ENCODE results near the gene NXPE1.

Gene NXPE1

GRCh38 chr11:114525682-114526081, 34.0 kb downstream of the NXPE1 start:
- Mint-ChIP-seq H3K4me3 (no peak overlapping the region), H3K9me3 (peaks cover 6% of the 10 kb centered on the region), H3K36me3 (ENCODE audit: insufficient read depth) (no peaks in the 10 kb centered on the region), H3K4me1 (no peaks in the 10 kb centered on the region), H3K27me3 (peaks cover 23% of the 10 kb centered on the region), H3K27ac (ENCODE audit: low read depth) (no peak overlapping the region)
- ATAC-seq (replicated peaks; ENCODE audit: extremely low read depth, poor library complexity, severe bottlenecking) (no peak), DNase-seq (ENCODE audit: low spot score in 2 of 2) (no peak)

- Mint-ChIP-seq H3K4me1 (no peaks in the 10 kb centered on the region), H3K27me3 (peaks cover 18% of the 10 kb centered on the region), H3K9me3 (peaks cover 6% of the 10 kb centered on the region), H3K4me3 (no peak overlapping the region), H3K27ac (ENCODE audit: low read depth) (no peak overlapping the region), H3K36me3 (ENCODE audit: insufficient read depth) (no peaks in the 10 kb centered on the region)
- ATAC-seq (replicated peaks; ENCODE audit: extremely low read depth, poor library complexity, severe bottlenecking) = no peak
- no peak for DNase-seq (ENCODE audit: low spot score in 2 of 2)
Observed at GRCh38 chr11:114524122-114524521, 35.6 kb downstream of the NXPE1 start.

- Mint-ChIP-seq H3K9me3 (peaks cover 6% of the 10 kb centered on the region), H3K4me3 (no peak overlapping the region), H3K27me3 (peaks cover 16% of the 10 kb centered on the region), H3K36me3 (ENCODE audit: insufficient read depth) (no peaks in the 10 kb centered on the region), H3K4me1 (no peaks in the 10 kb centered on the region), H3K27ac (ENCODE audit: low read depth) (no peak overlapping the region)
- DNase-seq (ENCODE audit: low spot score in 2 of 2) (no peak), ATAC-seq (replicated peaks; ENCODE audit: extremely low read depth, poor library complexity, severe bottlenecking) (no peak)
Observed at GRCh38 chr11:114522818-114523217, 36.9 kb downstream of the NXPE1 start.

- Mint-ChIP-seq H3K4me3 (no peak overlapping the region), H3K27ac (ENCODE audit: low read depth) (no peak overlapping the region), H3K9me3 (no peaks in the 10 kb centered on the region), H3K4me1 (no peaks in the 10 kb centered on the region), H3K27me3 (peaks cover 48% of the 10 kb centered on the region), H3K36me3 (ENCODE audit: insufficient read depth) (no peaks in the 10 kb centered on the region)
- DNase-seq (ENCODE audit: low spot score in 2 of 2) (no peak), ATAC-seq (replicated peaks; ENCODE audit: extremely low read depth, poor library complexity, severe bottlenecking) (no peak)
Observed at GRCh38 chr11:114511538-114511937, 48.1 kb downstream of the NXPE1 start.

GRCh38 chr11:114511079-114511478, 48.6 kb downstream of the NXPE1 start:
- no peak overlapping the region for H3K27ac Mint-ChIP-seq (ENCODE audit: low read depth)
- no peak overlapping the region for H3K4me3 Mint-ChIP-seq
- DNase-seq (ENCODE audit: low spot score in 2 of 2) = no peak
- no peak for ATAC-seq (replicated peaks; ENCODE audit: extremely low read depth, poor library complexity, severe bottlenecking)
- H3K4me1 Mint-ChIP-seq = no peaks in the 10 kb centered on the region
- no peaks in the 10 kb centered on the region for H3K36me3 Mint-ChIP-seq (ENCODE audit: insufficient read depth)
- H3K27me3 Mint-ChIP-seq = peaks cover 52% of the 10 kb centered on the region
- H3K9me3 Mint-ChIP-seq = no peaks in the 10 kb centered on the region

GRCh38 chr11:114501901-114502300, 57.8 kb downstream of the NXPE1 start:
- ATAC-seq (replicated peaks; ENCODE audit: extremely low read depth, poor library complexity, severe bottlenecking) = no peak
- peaks cover 58% of the 10 kb centered on the region for H3K27me3 Mint-ChIP-seq
- DNase-seq (ENCODE audit: low spot score in 2 of 2) = no peak
- no peaks in the 10 kb centered on the region for H3K9me3 Mint-ChIP-seq
- H3K4me1 Mint-ChIP-seq = no peaks in the 10 kb centered on the region
- no peak overlapping the region for H3K27ac Mint-ChIP-seq (ENCODE audit: low read depth)
- H3K4me3 Mint-ChIP-seq = no peak overlapping the region
- no peaks in the 10 kb centered on the region for H3K36me3 Mint-ChIP-seq (ENCODE audit: insufficient read depth)

- Mint-ChIP-seq H3K27me3 (peaks cover 37% of the 10 kb centered on the region), H3K4me3 (no peak overlapping the region), H3K36me3 (ENCODE audit: insufficient read depth) (no peaks in the 10 kb centered on the region), H3K9me3 (no peaks in the 10 kb centered on the region), H3K27ac (ENCODE audit: low read depth) (no peak overlapping the region), H3K4me1 (no peaks in the 10 kb centered on the region)
- no peak for DNase-seq (ENCODE audit: low spot score in 2 of 2)
- ATAC-seq (replicated peaks; ENCODE audit: extremely low read depth, poor library complexity, severe bottlenecking) = no peak
Observed at GRCh38 chr11:114499756-114500155, 59.9 kb downstream of the NXPE1 start.

GRCh38 chr11:114496915-114497314, 62.8 kb downstream of the NXPE1 start:
- Mint-ChIP-seq H3K27me3 (peaks cover 15% of the 10 kb centered on the region), H3K4me3 (no peak overlapping the region), H3K9me3 (no peaks in the 10 kb centered on the region), H3K27ac (ENCODE audit: low read depth) (no peak overlapping the region), H3K36me3 (ENCODE audit: insufficient read depth) (no peaks in the 10 kb centered on the region), H3K4me1 (no peaks in the 10 kb centered on the region)
- ATAC-seq (replicated peaks; ENCODE audit: extremely low read depth, poor library complexity, severe bottlenecking) (no peak), DNase-seq (ENCODE audit: low spot score in 2 of 2) (no peak)

- no peaks in the 10 kb centered on the region for H3K9me3 Mint-ChIP-seq
- H3K4me1 Mint-ChIP-seq = no peaks in the 10 kb centered on the region
- H3K27ac Mint-ChIP-seq (ENCODE audit: low read depth) = no peak overlapping the region
- ATAC-seq (replicated peaks; ENCODE audit: extremely low read depth, poor library complexity, severe bottlenecking) = no peak
- H3K4me3 Mint-ChIP-seq = no peak overlapping the region
- H3K36me3 Mint-ChIP-seq (ENCODE audit: insufficient read depth) = no peaks in the 10 kb centered on the region
- H3K27me3 Mint-ChIP-seq = peaks cover 52% of the 10 kb centered on the region
- DNase-seq (ENCODE audit: low spot score in 2 of 2) = no peak
Observed at GRCh38 chr11:114483929-114484328, 75.8 kb downstream of the NXPE1 start.

GRCh38 chr11:114482114-114482513, 77.6 kb downstream of the NXPE1 start:
- no peaks in the 10 kb centered on the region for H3K9me3 Mint-ChIP-seq
- no peaks in the 10 kb centered on the region for H3K4me1 Mint-ChIP-seq
- no peak for DNase-seq (ENCODE audit: low spot score in 2 of 2)
- no peak overlapping the region for H3K27ac Mint-ChIP-seq (ENCODE audit: low read depth)
- no peaks in the 10 kb centered on the region for H3K36me3 Mint-ChIP-seq (ENCODE audit: insufficient read depth)
- H3K27me3 Mint-ChIP-seq = peaks cover 39% of the 10 kb centered on the region
- ATAC-seq (replicated peaks; ENCODE audit: extremely low read depth, poor library complexity, severe bottlenecking) = no peak
- no peak overlapping the region for H3K4me3 Mint-ChIP-seq

GRCh38 chr11:114479331-114479730, 80.3 kb downstream of the NXPE1 start:
- H3K9me3 Mint-ChIP-seq = no peaks in the 10 kb centered on the region
- no peak for DNase-seq (ENCODE audit: low spot score in 2 of 2)
- no peak overlapping the region for H3K27ac Mint-ChIP-seq (ENCODE audit: low read depth)
- H3K27me3 Mint-ChIP-seq = peaks cover 20% of the 10 kb centered on the region
- no peaks in the 10 kb centered on the region for H3K4me1 Mint-ChIP-seq
- no peaks in the 10 kb centered on the region for H3K36me3 Mint-ChIP-seq (ENCODE audit: insufficient read depth)
- no peak overlapping the region for H3K4me3 Mint-ChIP-seq
- ATAC-seq (replicated peaks; ENCODE audit: extremely low read depth, poor library complexity, severe bottlenecking) = no peak

- peaks cover 21% of the 10 kb centered on the region for H3K27me3 Mint-ChIP-seq
- H3K4me3 Mint-ChIP-seq = no peak overlapping the region
- DNase-seq (ENCODE audit: low spot score in 2 of 2) (no peak), ATAC-seq (replicated peaks; ENCODE audit: extremely low read depth, poor library complexity, severe bottlenecking) (no peak)
- H3K9me3 Mint-ChIP-seq = no peaks in the 10 kb centered on the region
- H3K27ac Mint-ChIP-seq (ENCODE audit: low read depth) = no peak overlapping the region
- H3K36me3 Mint-ChIP-seq (ENCODE audit: insufficient read depth) = no peaks in the 10 kb centered on the region
- no peaks in the 10 kb centered on the region for H3K4me1 Mint-ChIP-seq
Observed at GRCh38 chr11:114478768-114479167, 80.9 kb downstream of the NXPE1 start.

GRCh38 chr11:114478001-114478410, 81.7 kb downstream of the NXPE1 start:
- H3K9me3 Mint-ChIP-seq = no peaks in the 10 kb centered on the region
- H3K27ac Mint-ChIP-seq (ENCODE audit: low read depth) = no peak overlapping the region
- H3K4me3 Mint-ChIP-seq = no peak overlapping the region
- no peak for DNase-seq (ENCODE audit: low spot score in 2 of 2)
- peaks cover 25% of the 10 kb centered on the region for H3K27me3 Mint-ChIP-seq
- H3K36me3 Mint-ChIP-seq (ENCODE audit: insufficient read depth) = no peaks in the 10 kb centered on the region
- no peak for ATAC-seq (replicated peaks; ENCODE audit: extremely low read depth, poor library complexity, severe bottlenecking)
- no peaks in the 10 kb centered on the region for H3K4me1 Mint-ChIP-seq

GRCh38 chr11:114472661-114473060, 87.0 kb downstream of the NXPE1 start:
- Mint-ChIP-seq H3K36me3 (ENCODE audit: insufficient read depth) (no peaks in the 10 kb centered on the region), H3K9me3 (no peaks in the 10 kb centered on the region), H3K27me3 (peaks cover 15% of the 10 kb centered on the region), H3K27ac (ENCODE audit: low read depth) (no peak overlapping the region), H3K4me1 (no peaks in the 10 kb centered on the region), H3K4me3 (no peak overlapping the region)
- ATAC-seq (replicated peaks; ENCODE audit: extremely low read depth, poor library complexity, severe bottlenecking) (no peak), DNase-seq (ENCODE audit: low spot score in 2 of 2) (no peak)

Measured in central memory CD8-positive, alpha-beta T cell (primary cell).